Activated T-cell treated with anti-CD3 and anti-CD28 coated beads, Interleukin-2, amount 50 U/mL, for 72 hours (primary cell): ENCODE measurements around the gene LRRC26. TPM values are rescaled to one million over a fixed set of nuclear protein-coding genes. Genes with fewer than 3 reads are reported as not detected.

ENCODE experiments used
- total RNA-seq, 2 donors: library from RNA; stranded (reverse); gene quantifications; one replicate each; pipeline ENCODE4 v1.2.3, GENCODE V29; 2022

LRRC26 gene
- total RNA-seq, 2 donors from 2014 or later: not detected

Other genes starting within 250 kb of the LRRC26 start
- gene FBXW5, start 225.3 kb downstream of the LRRC26 start, total RNA-seq: 10 to 100 TPM; 67.7 to 74.9 TPM
- gene C8G, start 224.8 kb downstream of the LRRC26 start, total RNA-seq: 1 to 10 TPM; 2.6 to 3.4 TPM
- 1 to 10 TPM; 1.0 to 1.4 TPM for gene LCN12, start 217.8 kb downstream of the LRRC26 start, total RNA-seq
- gene PTGDS, start 192.5 kb downstream of the LRRC26 start, total RNA-seq: not detected
- not detected for gene LCNL1, start 187.1 kb downstream of the LRRC26 start, total RNA-seq
- gene PAXX, start 177.6 kb downstream of the LRRC26 start, total RNA-seq: 10 to 100 TPM; 51.8 to 56.9 TPM
- under 1 TPM; 0.43 to 0.65 TPM for gene CLIC3, start 173.5 kb downstream of the LRRC26 start, total RNA-seq
- 10 to 100 TPM; 23.9 to 27.5 TPM for gene ABCA2, start 141.8 kb downstream of the LRRC26 start, total RNA-seq
- gene FUT7, start 138.0 kb downstream of the LRRC26 start, total RNA-seq: 1 to 10 TPM; 1.6 to 1.8 TPM
- gene NPDC1, start 123.9 kb downstream of the LRRC26 start, total RNA-seq: 10 to 100 TPM; 27.2 to 28.7 TPM
- under 1 TPM; 0.28 to 0.48 TPM for gene ENTPD2, start 116.0 kb downstream of the LRRC26 start, total RNA-seq
- 1 to 10 TPM; 6.6 to 8.4 TPM for gene SAPCD2, start 99.5 kb downstream of the LRRC26 start, total RNA-seq
- gene UAP1L1, start 92.5 kb downstream of the LRRC26 start, total RNA-seq: 10 to 100 TPM; 13.6 to 14.3 TPM
- gene MAN1B1, start 83.1 kb downstream of the LRRC26 start, total RNA-seq: 10 to 100 TPM; 40.3 to 45.8 TPM
- gene DPP7, start 55.3 kb downstream of the LRRC26 start, total RNA-seq: 100 to 1,000 TPM; 155 to 158 TPM
- gene GRIN1, start 30.9 kb downstream of the LRRC26 start, total RNA-seq: 1 to 10 TPM in 1 of 2 donors, under 1 TPM in 1; 0.38 to 1.2 TPM
- under 1 TPM; 0.50 to 0.74 TPM for gene TMEM210, start 2.0 kb upstream of the LRRC26 start, total RNA-seq
- gene ANAPC2, start 18.5 kb upstream of the LRRC26 start, total RNA-seq: 10 to 100 TPM; 56.9 to 63.5 TPM
- 10 to 100 TPM; 64.1 to 84.5 TPM for gene SSNA1, start 18.6 kb upstream of the LRRC26 start, total RNA-seq
- gene TPRN, start 30.7 kb upstream of the LRRC26 start, total RNA-seq: 10 to 100 TPM; 13.3 to 19.9 TPM
- gene TMEM203, start 35.6 kb upstream of the LRRC26 start, total RNA-seq: 10 to 100 TPM; 27.4 to 33.3 TPM
- gene NDOR1, start 35.6 kb upstream of the LRRC26 start, total RNA-seq: 10 to 100 TPM; 43.3 to 50.9 TPM
- 10 to 100 TPM in 1 of 2 donors, 1 to 10 TPM in 1; 6.6 to 10.3 TPM for gene RNF208, start 52.2 kb upstream of the LRRC26 start, total RNA-seq
- 1 to 10 TPM; 1.0 to 2.0 TPM for gene CYSRT1, start 55.1 kb upstream of the LRRC26 start, total RNA-seq
- gene RNF224, start 57.5 kb upstream of the LRRC26 start, total RNA-seq: under 1 TPM in 1 of 2 donors, not detected in 1; 0.14 TPM
- gene SLC34A3, start 60.9 kb upstream of the LRRC26 start, total RNA-seq: under 1 TPM; 0.12 to 0.14 TPM
- gene TUBB4B, start 71.2 kb upstream of the LRRC26 start, total RNA-seq: 100 to 1,000 TPM; 122 to 128 TPM
- under 1 TPM in 1 of 2 donors, not detected in 1; 0.63 TPM for gene STPG3, start 81.2 kb upstream of the LRRC26 start, total RNA-seq
- gene NELFB, start 85.3 kb upstream of the LRRC26 start, total RNA-seq: 10 to 100 TPM; 53.1 to 56.6 TPM
- gene TOR4A, start 107.7 kb upstream of the LRRC26 start, total RNA-seq: 1 to 10 TPM; 4.3 to 8.3 TPM
- 1 to 10 TPM; 1.6 to 2.0 TPM for gene NRARP, start 132.2 kb upstream of the LRRC26 start, total RNA-seq